Hematopoietic multipotent progenitor cell treated with erythropoietin and hydrocortisone succinate and interleukin-3 and kit ligand, for 8 days (in vitro differentiated cells): ENCODE measurements around the gene CDK2AP2.

ENCODE experiments used
- DNase-seq: peaks from one replicate; pipeline ENCODE4 v3.0.0-alpha.2; 2015

The CDK2AP2 gene

GRCh38 chr11:67465530-67465929 is 42.4 kb downstream of the CDK2AP2 start:
- peak; percentile 53 for DNase-seq

- DNase-seq, result no peak
Measured at GRCh38 chr11:67465189-67465510, 42.8 kb downstream of the CDK2AP2 start.

DNA sequence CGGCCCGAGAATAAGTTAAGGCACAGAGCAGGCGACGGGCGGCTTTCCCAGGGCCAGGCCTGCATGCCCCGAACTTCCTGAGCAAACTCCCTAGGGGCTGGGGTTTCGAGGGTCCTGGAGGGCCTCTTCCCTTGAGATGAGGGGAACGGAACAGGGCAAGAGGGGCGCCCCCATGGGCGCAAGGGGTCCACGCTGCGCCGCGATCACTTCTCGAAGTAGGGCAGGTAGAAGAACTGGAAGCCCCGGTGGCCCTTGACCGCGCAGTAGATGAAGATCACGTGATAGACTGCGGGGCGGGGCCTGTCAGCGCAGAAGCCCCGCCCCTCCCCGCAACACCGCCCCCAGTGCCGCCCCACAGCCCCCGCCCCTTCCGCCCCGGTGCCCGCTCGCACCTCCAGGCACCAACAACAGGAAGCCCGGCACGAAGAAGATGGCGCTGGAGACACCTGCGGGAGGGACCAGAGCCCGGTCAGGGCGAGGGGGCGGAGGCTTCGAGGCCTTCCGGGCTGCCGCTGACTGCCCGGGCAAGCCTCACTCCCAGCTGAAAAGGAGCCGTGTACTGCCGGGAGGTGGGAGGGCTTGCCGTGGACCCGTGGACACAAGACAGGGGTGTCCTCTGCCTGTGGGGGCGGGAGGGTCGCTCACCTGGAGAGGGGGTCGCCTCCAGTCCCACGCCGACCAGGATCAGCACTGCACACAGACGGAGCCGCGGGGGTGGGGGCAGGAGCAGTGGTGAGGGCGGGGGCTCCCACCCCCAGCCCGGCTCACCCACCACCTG is 43.4 kb downstream of the CDK2AP2 start:
- peak; percentile 86 for DNase-seq

DNA sequence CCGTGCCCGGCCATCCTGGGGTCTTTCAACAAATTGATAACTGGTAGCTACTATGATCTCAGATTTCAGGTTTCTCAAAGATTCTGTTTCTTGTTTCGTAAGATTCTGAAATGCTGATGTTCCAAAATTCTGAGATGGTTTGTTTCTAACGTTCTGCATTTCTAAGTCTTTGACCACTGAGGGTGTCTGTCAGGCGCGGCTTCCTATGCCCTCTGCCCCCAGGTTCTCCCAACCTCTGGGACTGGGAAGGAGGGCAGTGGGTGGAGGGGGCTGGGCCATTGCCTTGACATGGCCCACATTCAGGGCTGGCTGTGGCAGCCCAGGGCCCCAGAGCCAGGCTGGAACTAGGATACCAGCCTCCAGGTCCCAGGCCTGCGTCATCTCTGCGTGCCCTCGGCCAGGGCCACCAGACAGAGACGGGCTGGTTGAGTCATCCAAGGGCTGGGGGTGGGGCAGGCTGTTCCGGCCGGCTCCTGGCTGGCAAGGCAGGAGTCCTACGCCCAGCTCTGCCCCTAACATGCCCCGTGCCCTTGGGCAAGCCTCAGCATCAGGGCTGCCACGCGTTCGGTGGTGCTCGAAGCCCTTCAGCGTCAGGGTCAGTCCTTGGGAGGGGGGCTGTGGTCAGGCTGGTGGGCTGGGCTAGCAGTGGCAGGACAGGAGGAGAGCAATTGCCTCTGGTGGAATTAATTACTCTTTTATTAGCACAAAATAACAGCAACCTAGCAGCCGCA is 44.1 kb downstream of the CDK2AP2 start:
- DNase-seq, result peak; percentile 25

GRCh38 chr11:67463186-67463585 is 44.8 kb downstream of the CDK2AP2 start:
- DNase-seq, result no peak

DNA sequence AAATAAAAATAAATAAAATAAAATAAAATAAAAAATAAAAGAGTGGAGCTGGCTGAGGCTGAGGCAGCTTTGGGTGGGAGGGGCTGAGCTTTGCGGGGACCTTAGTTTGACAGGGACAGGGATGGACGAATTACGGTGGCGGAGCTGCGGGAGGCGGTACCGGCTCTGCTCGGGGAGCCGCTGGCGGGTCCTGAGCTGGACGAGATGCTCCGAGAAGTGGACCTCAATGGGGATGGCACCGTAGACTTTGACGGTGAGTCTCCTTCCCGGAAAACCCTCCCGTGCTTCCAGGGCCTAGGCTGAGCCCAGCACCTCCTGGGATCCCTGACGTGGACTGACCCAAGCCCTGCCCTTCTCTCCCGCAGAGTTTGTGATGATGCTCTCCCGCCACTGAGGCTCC is 49.7 kb downstream of the CDK2AP2 start:
- no peak for DNase-seq

DNA sequence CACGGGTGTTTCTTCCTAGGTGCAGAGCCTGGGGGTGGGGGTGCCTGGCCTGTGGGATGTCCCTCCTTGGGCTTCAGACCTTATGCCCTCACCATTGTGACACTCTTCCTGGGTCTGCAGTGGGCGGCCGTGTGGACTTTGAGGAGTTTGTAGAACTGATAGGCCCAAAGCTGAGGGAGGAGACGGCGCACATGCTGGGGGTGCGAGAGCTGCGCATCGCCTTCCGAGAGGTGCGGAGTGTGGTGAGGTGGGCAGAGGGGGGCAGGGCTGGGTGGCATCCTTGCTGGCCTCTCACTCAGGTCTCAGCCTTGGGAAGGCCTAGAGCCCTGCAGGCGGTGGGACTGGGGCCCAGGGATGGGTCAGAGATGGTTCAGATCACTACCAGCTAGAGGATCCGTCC is 50.5 kb downstream of the CDK2AP2 start:
- no peak for DNase-seq
